HCT116 (cell line): ENCODE measurements around the gene PLPP7. TPM values are rescaled to one million over a fixed set of nuclear protein-coding genes. Genes with fewer than 3 reads are reported as not detected.

Experiments used
- ATAC-seq: fragments of 200-7000 bp; cut with Tn5 transposase; 2 replicates; pipeline ENCODE4 v1.9.1; 2020; ENCODE audit warnings: mild to moderate bottlenecking, moderate library complexity
- BruUV-seq: library from RNA; stranded (reverse); fragments of 400-500 nt; replicated peaks from 2 replicates; lab custom pipeline; 2021; lab: Mats Ljungman, UMichigan
- CTCF ChIA-PET: fragments of 300-600 bp; sonication (Branson Sonifier 250); formaldehyde crosslinking; loops from one replicate; lab custom pipeline; 2021; ENCODE audit warnings: antibody characterized with exemption; lab: Charles Lee
- POLR2A ChIA-PET: fragments of 300-600, 350-600 bp; sonication (Branson Sonifier 250); formaldehyde crosslinking; loops from one replicate; lab custom pipeline; 2021; ENCODE audit warnings: antibody characterized with exemption; lab: Charles Lee
- RAD21 ChIA-PET, 2 experiments: fragments of 300-600 bp; sonication (Branson Sonifier 250); formaldehyde crosslinking; loops; one replicate each; lab custom pipeline; 2023; ENCODE audit warnings: low total read pairs in 2 of 2; ENCODE audit not compliant: uncharacterized antibody in 2 of 2, unreplicated experiment in 2 of 2, low non-redundant PET in 1 of 2; lab: Charles Lee
- DNase-seq: peaks from one replicate; pipeline ENCODE4 v3.0.0-alpha.2; 2010; ENCODE audit warnings: low read depth, low spot score
- H2AFZ ChIP-seq: fragments of 200-600 bp; shearing (Covaris generic), sonication (generic); 2 replicates; pipeline ENCODE4 v1.6.1; 2017; ENCODE audit warnings: low read depth, mixed run types, mixed read lengths, antibody characterized with exemption, low read length; ENCODE audit not compliant: poor library complexity, severe bottlenecking
- H3K27ac ChIP-seq: 2 replicates; pipeline ENCODE4 v1.5.1; 2012; ENCODE audit warnings: low read depth, low read length
- H3K27me3 ChIP-seq: fragments of 200-600 bp; sonication (generic); 2 replicates; pipeline ENCODE4 v1.6.1; 2016; ENCODE audit warnings: mixed run types, low read length, mixed read lengths; ENCODE audit not compliant: insufficient read depth
- H3K36me3 ChIP-seq, 2 experiments: fragments of 200-500 bp in 1 of 2; fragments of 200-600 bp in 1 of 2; sonication (Bioruptor generic) in 1 of 2; sonication (generic) in 1 of 2; 2 replicates each; pipeline versions ENCODE4 v1.5.1 to v1.6.1; 2014 to 2016; ENCODE audit warnings: low read length in 2 of 2, inconsistent platforms in 1 of 2, mixed read lengths in 1 of 2, mixed run types in 1 of 2; ENCODE audit not compliant: insufficient read depth in 2 of 2, control insufficient read depth in 1 of 2
- H3K4me1 ChIP-seq, 2 experiments: fragments of 200-600 bp in 1 of 2; sonication (generic) in 1 of 2; 2 replicates each; pipeline versions ENCODE4 v1.5.1 to v1.6.1; 2012 to 2017; ENCODE audit warnings: low read length in 2 of 2, inconsistent platforms in 1 of 2, mild to moderate bottlenecking in 1 of 2, mixed read lengths in 1 of 2, mixed run types in 1 of 2, moderate library complexity in 1 of 2; ENCODE audit not compliant: insufficient read depth in 2 of 2, control insufficient read depth in 1 of 2
- H3K4me2 ChIP-seq: fragments of 200-600 bp; sonication (generic); 2 replicates; pipeline ENCODE4 v1.6.1; 2017; ENCODE audit warnings: mixed run types, low read length, mixed read lengths
- H3K4me3 ChIP-seq, 2 experiments: fragments of 200-600 bp in 1 of 2; sonication (generic) in 1 of 2; replicated peaks in 1 of 2; 2 replicates each; pipeline ENCODE4 v1.5.1; 2011 to 2016; ENCODE audit warnings: low read length in 2 of 2, control low read depth in 1 of 2, low read depth in 1 of 2, mild to moderate bottlenecking in 1 of 2, mixed read lengths in 1 of 2, mixed run types in 1 of 2
- H3K79me2 ChIP-seq: fragments of 200-600 bp; sonication (generic); 2 replicates; pipeline ENCODE4 v1.6.1; 2017; ENCODE audit warnings: mild to moderate bottlenecking, mixed run types, low read length, moderate library complexity, mixed read lengths; ENCODE audit not compliant: insufficient read depth
- H3K9ac ChIP-seq: fragments of 200-600 bp; sonication (generic); 2 replicates; pipeline ENCODE4 v1.6.1; 2016; ENCODE audit warnings: low read length, mixed read lengths
- H3K9me2 ChIP-seq: fragments of 200-600 bp; sonication (generic), shearing (Covaris generic); 2 replicates; pipeline ENCODE4 v1.6.1; 2017; ENCODE audit warnings: mixed run types, mild to moderate bottlenecking, moderate library complexity; ENCODE audit not compliant: insufficient read depth
- H3K9me3 ChIP-seq, 2 experiments: fragments of 200-500 bp in 1 of 2; fragments of 200-600 bp in 1 of 2; sonication (Bioruptor generic) in 1 of 2; sonication (generic) in 1 of 2; 2 replicates each; pipeline ENCODE4 v1.6.1; 2014 to 2017; ENCODE audit warnings: low read length in 2 of 2, mixed read lengths in 2 of 2, inconsistent platforms in 1 of 2, low read depth in 1 of 2, mild to moderate bottlenecking in 1 of 2, mixed run types in 1 of 2, moderate library complexity in 1 of 2; ENCODE audit not compliant: control insufficient read depth in 1 of 2, insufficient read depth in 1 of 2
- H4K20me1 ChIP-seq: fragments of 200-600 bp; sonication (generic), shearing (Covaris generic); 2 replicates; pipeline ENCODE4 v1.6.1; 2017; ENCODE audit warnings: mixed run types, mild to moderate bottlenecking, moderate library complexity; ENCODE audit not compliant: insufficient read depth
- CTCF ChIP-seq, 3 experiments: fragments of 200-600 bp in 1 of 3; sonication (generic) in 1 of 3; IDR thresholded peaks in 2 of 3; conservative IDR thresholded peaks in 1 of 3; 2 replicates each; pipeline ENCODE4 v1.5.1; 2012 to 2017; ENCODE audit warnings: low read depth in 2 of 3, low read length in 2 of 3, antibody characterized with exemption in 1 of 3, borderline replicate concordance in 1 of 3, control low read depth in 1 of 3, mild to moderate bottlenecking in 1 of 3, mixed read lengths in 1 of 3, mixed run types in 1 of 3, moderate library complexity in 1 of 3; ENCODE audit not compliant: insufficient read depth in 1 of 3
- EGR1 ChIP-seq: IDR thresholded peaks from 2 replicates; pipeline ENCODE4 v1.6.1; 2012; ENCODE audit warnings: low read depth
- EZH2 ChIP-seq: fragments of 200-600 bp; sonication (generic); IDR thresholded peaks from 2 replicates; pipeline ENCODE4 v1.6.1; 2017; ENCODE audit warnings: antibody characterized with exemption, mixed run types
- POLR2A ChIP-seq: IDR thresholded peaks from 2 replicates; pipeline ENCODE4 v1.7.0; 2011; ENCODE audit warnings: borderline replicate concordance; ENCODE audit not compliant: insufficient read depth, insufficient read length; ENCODE audit errors: extremely low read depth
- RAD21 ChIP-seq: IDR thresholded peaks from 2 replicates; pipeline ENCODE4 v1.6.1; 2012; ENCODE audit warnings: low read depth, mild to moderate bottlenecking
- REST ChIP-seq: IDR thresholded peaks from 2 replicates; pipeline ENCODE4 v1.6.1; 2012; ENCODE audit warnings: low read depth
- SIN3A ChIP-seq: IDR thresholded peaks from 2 replicates; pipeline ENCODE4 v1.6.1; 2012; ENCODE audit warnings: low read depth
- SP1 ChIP-seq: IDR thresholded peaks from 2 replicates; pipeline ENCODE4 v1.6.1; 2012; ENCODE audit warnings: low read depth
- YY1 ChIP-seq: IDR thresholded peaks from 2 replicates; pipeline ENCODE4 v1.6.1; 2011; ENCODE audit warnings: low read length, low read depth, moderate library complexity, mild to moderate bottlenecking; ENCODE audit not compliant: insufficient replicate concordance; ENCODE audit errors: extremely low read depth
- ZFX ChIP-seq: fragments of 450-650 bp; IDR thresholded peaks from 2 replicates; pipeline ENCODE4 v1.6.1; 2017
- intact Hi-C: fragments of 100-400 bp; cut with micrococcal nuclease; formaldehyde crosslinking; loops from 2 replicates; pipeline ENCODE4 v1.10.0; 2022
- total RNA-seq: library from RNA; stranded (reverse); gene quantifications from one replicate; pipeline ENCODE4 v1.2.1, GENCODE V29; 2021; ENCODE audit not compliant: unreplicated experiment
- TF ChIP-seq, protein P1 (sequence below): IDR thresholded peaks from 2 replicates; pipeline ENCODE4 v1.6.1; 2012
- TF ChIP-seq, protein P2 (sequence below): IDR thresholded peaks from 2 replicates; pipeline ENCODE4 v1.6.1; 2012

The PLPP7 gene
- total RNA-seq, 1 experiment from 2014 or later = 0.37 TPM

GRCh38 chr9:131306397-131307004, 17.0 kb downstream of the PLPP7 start:
- H3K79me2 ChIP-seq = no peaks in the 10 kb centered on the region
- no peak overlapping the region for H3K4me2 ChIP-seq
- no peaks in the 10 kb centered on the region for H3K36me3 ChIP-seq
- ChIA-PET POLR2A (no interaction called here), RAD21 (no interaction called here), CTCF (no interaction called here)
- BruUV-seq = no TSS peak
- no peak overlapping the region for H3K27ac ChIP-seq
- intact Hi-C loops = no loop called here
- H3K4me3 ChIP-seq = no peak overlapping the region
- no peak overlapping the region for H3K9ac ChIP-seq
- H3K9me2 ChIP-seq = no peaks in the 10 kb centered on the region
- DNase-seq (no peak), ATAC-seq (no peak)
- TF ChIP-seq CTCF (IDR thresholded peaks at IDR 0.05 in 2 of 3, conservative IDR thresholded peaks at IDR 0.05 in 1 of 3; ENCODE audit: borderline replicate concordance in 1 of 3, insufficient read depth in 1 of 3, low read depth in 2 of 3, low read length in 2 of 3) = no peak
- TF ChIP-seq, protein P1, sequence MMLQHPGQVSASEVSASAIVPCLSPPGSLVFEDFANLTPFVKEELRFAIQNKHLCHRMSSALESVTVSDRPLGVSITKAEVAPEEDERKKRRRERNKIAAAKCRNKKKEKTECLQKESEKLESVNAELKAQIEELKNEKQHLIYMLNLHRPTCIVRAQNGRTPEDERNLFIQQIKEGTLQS = no peak
- TF ChIP-seq, protein P2, sequence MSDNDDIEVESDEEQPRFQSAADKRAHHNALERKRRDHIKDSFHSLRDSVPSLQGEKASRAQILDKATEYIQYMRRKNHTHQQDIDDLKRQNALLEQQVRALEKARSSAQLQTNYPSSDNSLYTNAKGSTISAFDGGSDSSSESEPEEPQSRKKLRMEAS = no peak
- TF ChIP-seq POLR2A = no peak
- no peak for TF ChIP-seq REST
- TF ChIP-seq EGR1 = no peak
- TF ChIP-seq SP1 = no peak
- TF ChIP-seq YY1 = no peak
- TF ChIP-seq SIN3A = no peak
- no peak for TF ChIP-seq EZH2
- TF ChIP-seq RAD21 = no peak
- TF ChIP-seq ZFX = no peak
- no peaks in the 10 kb centered on the region for H4K20me1 ChIP-seq
- no peaks in the 10 kb centered on the region for H3K27me3 ChIP-seq
- no peak overlapping the region for H2AFZ ChIP-seq
- no peaks in the 10 kb centered on the region for H3K9me3 ChIP-seq
- no peaks in the 10 kb centered on the region for H3K4me1 ChIP-seq
